ENCODE data around the gene PUS7L. TPM values are rescaled to one million over a fixed set of nuclear protein-coding genes. Genes with fewer than 3 reads are reported as not detected.
"Not testable (repeated sequence)": the region's sequence is repeated elsewhere in the genome, so short reads cannot be mapped to it uniquely, and the experiment has no call there.

Gene PUS7L
- total RNA-seq, 1 donor from 2014 or later: 5.5 TPM

- Mint-ChIP-seq H3K27ac (ENCODE audit: unreplicated experiment) (no peak overlapping the region), H3K36me3 (ENCODE audit: unreplicated experiment) (no peaks in the 10 kb centered on the region), H3K9me3 (ENCODE audit: unreplicated experiment) (no peaks in the 10 kb centered on the region), H3K4me1 (ENCODE audit: unreplicated experiment) (peaks cover 5% of the 10 kb centered on the region), H3K4me3 (ENCODE audit: unreplicated experiment) (no peak overlapping the region), H3K27me3 (ENCODE audit: unreplicated experiment) (peaks cover 4% of the 10 kb centered on the region)
- DNase-seq (ENCODE audit: extremely low spot score, unreplicated experiment): no peak
- no peak for TF ChIP-seq CTCF (IDR thresholded peaks at IDR 0.05)
Measured at GRCh38 chr12:43696154-43696553, 62.4 kb downstream of the PUS7L start.

GRCh38 chr12:43694879-43695278 is 63.7 kb downstream of the PUS7L start:
- no peak for TF ChIP-seq CTCF (IDR thresholded peaks at IDR 0.05)
- Mint-ChIP-seq H3K9me3 (ENCODE audit: unreplicated experiment) (no peaks in the 10 kb centered on the region), H3K27me3 (ENCODE audit: unreplicated experiment) (peaks cover 4% of the 10 kb centered on the region), H3K4me3 (ENCODE audit: unreplicated experiment) (no peak overlapping the region), H3K4me1 (ENCODE audit: unreplicated experiment) (peaks cover 5% of the 10 kb centered on the region), H3K27ac (ENCODE audit: unreplicated experiment) (no peak overlapping the region), H3K36me3 (ENCODE audit: unreplicated experiment) (no peaks in the 10 kb centered on the region)
- DNase-seq (ENCODE audit: extremely low spot score, unreplicated experiment): no peak

GRCh38 chr12:43692064-43692463 is 66.5 kb downstream of the PUS7L start:
- no peak for DNase-seq (ENCODE audit: extremely low spot score, unreplicated experiment)
- H3K4me1 Mint-ChIP-seq (ENCODE audit: unreplicated experiment): peaks cover 4% of the 10 kb centered on the region
- no peak for TF ChIP-seq CTCF (IDR thresholded peaks at IDR 0.05)
- H3K9me3 Mint-ChIP-seq (ENCODE audit: unreplicated experiment): no peaks in the 10 kb centered on the region
- no peak overlapping the region for H3K27ac Mint-ChIP-seq (ENCODE audit: unreplicated experiment)
- H3K27me3 Mint-ChIP-seq (ENCODE audit: unreplicated experiment): peaks cover 2% of the 10 kb centered on the region
- H3K4me3 Mint-ChIP-seq (ENCODE audit: unreplicated experiment): no peak overlapping the region
- no peaks in the 10 kb centered on the region for H3K36me3 Mint-ChIP-seq (ENCODE audit: unreplicated experiment)

- not testable (repeated sequence) for H3K4me1 Mint-ChIP-seq (ENCODE audit: unreplicated experiment); H3K4me3 Mint-ChIP-seq (ENCODE audit: unreplicated experiment); H3K27ac Mint-ChIP-seq (ENCODE audit: unreplicated experiment); H3K9me3 Mint-ChIP-seq (ENCODE audit: unreplicated experiment); H3K36me3 Mint-ChIP-seq (ENCODE audit: unreplicated experiment); H3K27me3 Mint-ChIP-seq (ENCODE audit: unreplicated experiment); DNase-seq (ENCODE audit: extremely low spot score, unreplicated experiment)
Measured at GRCh38 chr12:43685491-43685890, 73.1 kb downstream of the PUS7L start.

- Mint-ChIP-seq H3K4me1 (ENCODE audit: unreplicated experiment) (no peaks in the 10 kb centered on the region), H3K36me3 (ENCODE audit: unreplicated experiment) (no peaks in the 10 kb centered on the region), H3K27me3 (ENCODE audit: unreplicated experiment) (peaks cover 17% of the 10 kb centered on the region), H3K27ac (ENCODE audit: unreplicated experiment) (no peak overlapping the region), H3K9me3 (ENCODE audit: unreplicated experiment) (peaks cover 6% of the 10 kb centered on the region), H3K4me3 (ENCODE audit: unreplicated experiment) (no peak overlapping the region)
- DNase-seq (ENCODE audit: extremely low spot score, unreplicated experiment): no peak
- peak; percentile 47 for TF ChIP-seq CTCF (IDR thresholded peaks at IDR 0.05)
Measured at GRCh38 chr12:43676183-43676813, 82.3 kb downstream of the PUS7L start.
